Tibial artery (tissue), 4 donors: ENCODE data around the gene SLC6A15.

Source experiments
- DNase-seq, 2 donors: peaks; one replicate each; pipeline ENCODE4 v3.0.0-alpha.2; 2019
- H3K27ac ChIP-seq, 2 donors: fragments of 200-600 bp; sonication (generic) in 1 of 2; 1 replicate in 1 of 2; 2 replicates in 1 of 2; pipeline ENCODE4 v1.5.1; 2018 to 2019; ENCODE audit warnings: mild to moderate bottlenecking in 1 of 2
- H3K27me3 ChIP-seq, 2 donors: fragments of 200-600 bp; sonication (generic) in 1 of 2; one replicate each; pipeline versions ENCODE4 v1.5.1 to v1.6.0; 2016 to 2019
- H3K36me3 ChIP-seq, 3 donors: fragments of 200-600 bp; sonication (generic) in 2 of 3; one replicate each; pipeline ENCODE4 v1.5.1; 2016 to 2019; ENCODE audit warnings: mild to moderate bottlenecking in 2 of 3
- H3K4me1 ChIP-seq, 4 donors: fragments of 200-600 bp; sonication (generic) in 2 of 4; 1 replicate in 3 of 4; 2 replicates in 1 of 4; pipeline ENCODE4 v1.5.1; 2016 to 2019
- H3K4me3 ChIP-seq, 2 donors: fragments of 200-600 bp; sonication (generic) in 1 of 2; 1 replicate in 1 of 2; 2 replicates in 1 of 2; pipeline ENCODE4 v1.5.1; 2018 to 2019; ENCODE audit warnings: mild to moderate bottlenecking in 2 of 2
- H3K9me3 ChIP-seq, 3 donors: fragments of 200-600 bp; sonication (generic) in 1 of 3; one replicate each; pipeline ENCODE4 v1.5.1; 2016 to 2019
- intact Hi-C: fragments of 100-400 bp; cut with DNase I; formaldehyde crosslinking; loops from one replicate; pipeline ENCODE4 v1.15.0; 2023; ENCODE audit warnings: low total_unique reads
- TF ChIP-seq, protein P1 (sequence below), 2 experiments: fragments of 200-600 bp in 1 of 2; fragments of 450-650 bp in 1 of 2; IDR thresholded peaks; one replicate each; pipeline ENCODE4 v1.5.1; 2017 to 2019; ENCODE audit warnings: antibody characterized with exemption in 2 of 2, mild to moderate bottlenecking in 1 of 2, moderate library complexity in 1 of 2

The SLC6A15 gene

DNA sequence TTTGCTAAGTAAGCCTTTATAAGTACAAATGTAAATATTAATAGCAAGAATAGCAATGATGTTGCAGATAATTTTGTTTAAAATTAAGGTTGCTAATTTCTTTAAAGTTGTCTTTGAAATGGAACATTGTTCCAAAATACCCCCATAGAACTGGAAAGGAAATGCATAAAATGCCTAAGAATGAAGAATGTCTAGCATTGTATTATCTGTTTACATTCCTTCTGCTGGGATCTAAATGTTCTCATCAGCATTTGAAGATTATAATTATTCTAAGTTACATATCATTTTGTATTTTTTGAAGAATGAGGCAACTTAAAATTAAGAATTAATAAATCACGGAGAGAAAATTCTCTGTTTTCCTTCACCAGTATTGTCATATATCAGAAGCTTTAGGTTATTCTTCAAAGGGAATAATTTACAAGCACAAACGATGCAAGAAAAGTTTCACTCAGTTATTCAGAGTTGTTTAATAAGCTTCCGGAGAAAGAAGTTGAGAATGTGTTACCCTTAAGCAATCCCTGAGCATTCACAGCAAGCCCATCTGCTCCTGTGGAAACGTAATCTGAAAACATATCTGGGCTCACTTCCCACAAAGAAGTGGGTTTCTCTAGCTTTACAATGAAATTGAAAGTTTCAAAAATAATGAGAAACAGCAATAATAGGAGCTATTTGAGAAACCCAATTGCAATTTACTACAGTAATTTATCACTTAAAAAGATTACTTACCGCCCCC lies 21.3 kb downstream of the SLC6A15 start:
- no peaks in the 10 kb centered on the region for H3K4me1 ChIP-seq

DNA sequence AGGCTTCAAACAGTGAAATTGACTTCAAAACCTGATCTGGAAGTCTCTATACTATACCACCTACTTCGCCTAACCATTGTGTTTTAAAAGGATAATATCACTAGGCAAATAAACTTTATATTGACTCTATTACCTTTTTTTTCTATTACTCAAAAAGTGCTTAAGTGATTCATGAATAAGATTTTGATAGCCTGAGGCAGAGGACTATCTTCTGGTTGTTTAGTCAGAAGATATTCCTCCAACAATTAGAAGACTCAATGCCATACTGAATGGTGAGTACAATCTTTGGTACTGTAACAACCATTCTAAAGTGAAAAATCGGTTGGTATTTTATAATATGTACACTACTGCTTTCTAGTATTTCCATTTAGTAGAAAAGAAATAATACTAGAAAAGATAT lies 22.8 kb downstream of the SLC6A15 start:
- no peaks in the 10 kb centered on the region for H3K9me3 ChIP-seq
- no peak for DNase-seq
- H3K27me3 ChIP-seq: no peaks in the 10 kb centered on the region
- intact Hi-C loops: no loop called here
- no peaks in the 10 kb centered on the region for H3K4me1 ChIP-seq
- no peak overlapping the region for H3K27ac ChIP-seq
- H3K4me3 ChIP-seq: no peak overlapping the region
- TF ChIP-seq, protein P1, sequence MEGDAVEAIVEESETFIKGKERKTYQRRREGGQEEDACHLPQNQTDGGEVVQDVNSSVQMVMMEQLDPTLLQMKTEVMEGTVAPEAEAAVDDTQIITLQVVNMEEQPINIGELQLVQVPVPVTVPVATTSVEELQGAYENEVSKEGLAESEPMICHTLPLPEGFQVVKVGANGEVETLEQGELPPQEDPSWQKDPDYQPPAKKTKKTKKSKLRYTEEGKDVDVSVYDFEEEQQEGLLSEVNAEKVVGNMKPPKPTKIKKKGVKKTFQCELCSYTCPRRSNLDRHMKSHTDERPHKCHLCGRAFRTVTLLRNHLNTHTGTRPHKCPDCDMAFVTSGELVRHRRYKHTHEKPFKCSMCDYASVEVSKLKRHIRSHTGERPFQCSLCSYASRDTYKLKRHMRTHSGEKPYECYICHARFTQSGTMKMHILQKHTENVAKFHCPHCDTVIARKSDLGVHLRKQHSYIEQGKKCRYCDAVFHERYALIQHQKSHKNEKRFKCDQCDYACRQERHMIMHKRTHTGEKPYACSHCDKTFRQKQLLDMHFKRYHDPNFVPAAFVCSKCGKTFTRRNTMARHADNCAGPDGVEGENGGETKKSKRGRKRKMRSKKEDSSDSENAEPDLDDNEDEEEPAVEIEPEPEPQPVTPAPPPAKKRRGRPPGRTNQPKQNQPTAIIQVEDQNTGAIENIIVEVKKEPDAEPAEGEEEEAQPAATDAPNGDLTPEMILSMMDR (IDR thresholded peaks at IDR 0.05): no peak
- no peaks in the 10 kb centered on the region for H3K36me3 ChIP-seq

More for the DNA sequence above, 21.3 kb downstream of the SLC6A15 start:
- Histone ChIP-seq H3K27ac (no peak overlapping the region), H3K36me3 (no peaks in the 10 kb centered on the region), H3K9me3 (no peaks in the 10 kb centered on the region), H3K27me3 (no peaks in the 10 kb centered on the region), H3K4me3 (no peak overlapping the region)
- intact Hi-C loops: no loop called here
- no peak for DNase-seq
- TF ChIP-seq, protein P1 (IDR thresholded peaks at IDR 0.05): no peak

DNA sequence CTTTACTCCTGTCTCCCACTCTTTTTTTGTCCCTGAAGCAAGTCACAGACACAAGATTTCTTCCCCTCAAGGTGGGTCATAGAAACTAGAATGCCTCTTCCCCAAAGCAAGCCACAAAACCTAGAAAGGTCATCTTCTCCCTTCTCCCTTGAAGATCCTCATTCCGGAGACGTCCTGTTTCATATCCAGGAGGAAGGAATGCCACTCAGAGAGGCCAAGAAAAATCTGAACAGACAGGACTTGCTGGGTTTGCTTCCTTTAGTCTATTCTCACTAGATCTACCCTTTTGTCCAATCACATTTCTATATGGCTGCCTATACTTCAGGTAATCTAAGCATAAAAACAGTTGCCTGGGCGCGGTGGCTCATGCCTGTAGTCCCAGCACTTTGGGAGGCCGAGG lies 23.7 kb downstream of the SLC6A15 start:
- intact Hi-C loops: no loop called here
- TF ChIP-seq, protein P1 (IDR thresholded peaks at IDR 0.05): no peak
- H3K27me3 ChIP-seq: no peaks in the 10 kb centered on the region
- no peaks in the 10 kb centered on the region for H3K9me3 ChIP-seq
- no peak for DNase-seq
- no peaks in the 10 kb centered on the region for H3K4me1 ChIP-seq
- no peak overlapping the region for H3K4me3 ChIP-seq
- no peaks in the 10 kb centered on the region for H3K36me3 ChIP-seq
- H3K27ac ChIP-seq: no peak overlapping the region

DNA sequence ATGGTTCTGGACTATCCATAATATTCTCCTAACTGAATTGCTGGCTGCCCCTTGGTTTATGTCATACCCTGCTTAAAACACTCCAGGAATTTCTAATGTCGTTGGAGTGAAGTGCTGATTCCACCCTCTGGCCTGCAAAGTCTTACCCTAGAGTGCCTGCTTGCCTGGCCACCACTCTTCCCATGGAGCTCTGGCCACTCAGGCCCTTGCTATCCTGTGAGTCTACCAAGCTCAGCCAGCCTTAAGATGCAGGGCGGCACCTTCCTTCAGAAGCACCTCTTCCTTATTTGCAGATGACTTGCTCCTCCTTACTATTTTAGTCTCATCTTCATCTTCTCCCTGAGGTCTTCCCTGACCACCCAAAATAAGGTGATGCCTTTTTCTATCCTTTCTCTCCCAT lies 35.3 kb downstream of the SLC6A15 start:
- intact Hi-C loops: loop anchor here (10.0 kb wide), 1 partner anchor 157 kb away; the partner anchor contains the start of genes LRRIQ1 and TSPAN19
- H3K27ac ChIP-seq: no peak overlapping the region
- H3K4me1 ChIP-seq: no peaks in the 10 kb centered on the region
- no peak overlapping the region for H3K4me3 ChIP-seq
- no peaks in the 10 kb centered on the region for H3K36me3 ChIP-seq
- H3K9me3 ChIP-seq: no peaks in the 10 kb centered on the region
- DNase-seq: no peak
- TF ChIP-seq, protein P1 (IDR thresholded peaks at IDR 0.05): no peak
- no peaks in the 10 kb centered on the region for H3K27me3 ChIP-seq

DNA sequence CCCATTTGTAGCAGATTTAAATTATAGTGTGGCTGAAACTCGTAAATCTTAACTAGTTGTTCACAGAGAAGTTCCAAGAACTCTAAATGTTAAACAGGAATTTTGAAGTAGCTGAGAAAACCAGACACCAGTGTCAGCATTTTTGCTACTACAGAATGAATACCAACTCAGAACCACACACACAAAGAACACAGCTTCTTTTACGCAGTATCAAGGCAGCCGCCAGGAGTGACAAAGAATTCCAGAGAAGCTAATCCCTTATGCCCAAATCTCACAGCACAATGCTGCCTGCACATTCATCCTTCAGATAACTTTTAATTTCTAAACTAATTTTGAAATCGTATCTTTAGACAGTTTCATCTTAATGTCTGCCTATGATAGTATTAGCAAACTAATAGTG lies 37.4 kb downstream of the SLC6A15 start:
- Histone ChIP-seq H3K27ac (no peak overlapping the region), H3K27me3 (no peaks in the 10 kb centered on the region), H3K36me3 (no peaks in the 10 kb centered on the region), H3K4me3 (no peak overlapping the region), H3K9me3 (no peaks in the 10 kb centered on the region), H3K4me1 (no peaks in the 10 kb centered on the region)
- no peak for DNase-seq
- TF ChIP-seq, protein P1 (IDR thresholded peaks at IDR 0.05): no peak
- intact Hi-C loops: loop anchor here (10.0 kb wide), 1 partner anchor 160 kb away; the partner anchor contains the start of genes LRRIQ1 and TSPAN19
